GM21576 (cell line): ENCODE data around the gene TLCD2.
"Not testable (repeated sequence)": the region's sequence is repeated elsewhere in the genome, so short reads cannot be mapped to it uniquely, and the experiment has no call there.

Source experiments
- ATAC-seq: cut with Tn5 transposase; IDR thresholded peaks from one replicate; pipeline ENCODE4 v1.9.1; 2021; ENCODE audit warnings: mild to moderate bottlenecking, moderate library complexity; ENCODE audit not compliant: unreplicated experiment

TLCD2 gene

GRCh38 chr17:1736348-1737281 is 26.4 kb upstream of the TLCD2 start:
- ATAC-seq = no peak

DNA sequence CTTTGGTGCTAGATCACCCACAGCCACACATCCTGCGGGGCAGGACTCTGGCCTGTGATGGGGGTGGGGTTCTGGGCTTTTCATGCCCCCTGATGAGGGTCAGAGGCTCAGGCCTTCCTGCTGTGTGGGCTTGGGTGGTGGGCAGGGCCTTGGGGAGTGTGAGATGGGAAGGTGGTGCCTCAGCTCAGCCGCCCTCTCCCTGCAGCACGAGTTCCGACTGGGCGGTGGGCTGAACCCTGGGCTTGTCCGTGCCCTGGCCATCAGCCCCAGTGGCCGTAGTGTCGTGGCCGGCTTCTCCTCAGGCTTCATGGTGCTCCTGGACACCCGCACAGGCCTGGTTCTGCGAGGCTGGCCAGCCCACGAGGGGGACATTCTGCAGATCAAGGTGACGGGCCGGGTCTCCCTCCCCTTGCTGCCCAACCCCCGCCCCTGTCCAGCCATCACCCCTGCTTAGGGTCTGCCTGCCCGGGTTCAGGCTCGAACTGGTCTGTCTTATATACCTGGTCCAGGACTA is 25.7 kb upstream of the TLCD2 start:
- no peak for ATAC-seq

- ATAC-seq = no peak
Observed at GRCh38 chr17:1735418-1735817, 25.2 kb upstream of the TLCD2 start.

DNA sequence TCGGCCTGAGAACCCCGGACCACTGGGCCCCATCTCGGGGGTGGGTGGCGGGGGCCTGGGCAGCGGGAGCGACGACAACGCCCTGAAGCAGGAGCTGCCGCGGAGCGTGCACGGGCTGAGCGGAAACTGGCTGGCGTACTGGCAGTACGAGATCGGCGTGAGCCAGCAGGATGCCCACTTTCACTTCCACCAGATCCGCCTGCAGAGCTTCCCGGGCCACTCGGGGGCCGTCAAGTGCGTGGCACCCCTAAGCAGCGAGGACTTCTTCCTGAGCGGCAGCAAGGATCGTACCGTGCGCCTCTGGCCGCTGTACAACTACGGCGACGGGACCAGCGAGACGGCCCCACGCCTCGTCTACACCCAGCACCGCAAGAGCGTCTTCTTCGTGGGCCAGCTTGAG is 23.6 kb upstream of the TLCD2 start:
- no peak for ATAC-seq

DNA sequence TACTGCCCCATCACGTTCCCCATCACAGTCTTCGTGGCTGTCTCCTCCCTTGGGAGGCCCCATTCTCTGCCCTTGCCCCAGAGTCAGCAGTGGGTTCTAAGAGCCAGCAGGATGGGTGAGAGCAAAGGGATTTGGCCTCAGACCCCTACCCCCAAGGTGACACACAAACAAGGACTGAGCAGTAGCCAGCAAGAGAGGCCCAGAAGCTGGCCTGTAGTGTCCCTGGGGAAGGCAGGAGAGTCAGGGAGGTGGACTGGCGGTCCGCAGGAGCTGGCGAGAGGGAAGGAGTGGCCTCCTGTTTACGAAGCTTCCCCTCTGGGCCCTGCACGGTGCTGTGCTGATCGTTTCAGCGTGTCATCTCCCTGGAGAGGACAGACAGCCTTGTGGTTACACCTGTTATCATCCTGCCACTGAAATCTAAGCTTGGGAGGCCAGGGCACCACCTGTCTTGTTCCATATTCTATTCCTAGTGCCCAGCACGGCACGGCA is 22.7 kb upstream of the TLCD2 start:
- ATAC-seq = no peak

GRCh38 chr17:1732241-1732832 is 22.2 kb upstream of the TLCD2 start:
- no peak for ATAC-seq

DNA sequence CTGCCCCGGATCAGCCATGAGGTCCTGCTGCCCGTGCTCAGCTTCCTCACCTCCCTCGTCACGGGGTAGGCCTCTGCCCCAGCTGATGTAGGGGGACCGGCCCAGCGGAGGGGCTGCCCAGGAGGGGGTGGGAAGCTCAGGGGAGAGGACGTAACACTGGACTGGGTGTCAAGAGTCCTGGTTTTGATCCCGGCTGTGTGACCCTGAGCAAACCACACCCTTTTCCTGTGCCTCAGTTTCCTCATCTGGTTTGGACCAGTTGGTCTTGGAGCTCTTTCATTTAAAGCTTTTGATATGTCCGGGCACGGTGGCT is 21.0 kb upstream of the TLCD2 start:
- no peak for ATAC-seq

DNA sequence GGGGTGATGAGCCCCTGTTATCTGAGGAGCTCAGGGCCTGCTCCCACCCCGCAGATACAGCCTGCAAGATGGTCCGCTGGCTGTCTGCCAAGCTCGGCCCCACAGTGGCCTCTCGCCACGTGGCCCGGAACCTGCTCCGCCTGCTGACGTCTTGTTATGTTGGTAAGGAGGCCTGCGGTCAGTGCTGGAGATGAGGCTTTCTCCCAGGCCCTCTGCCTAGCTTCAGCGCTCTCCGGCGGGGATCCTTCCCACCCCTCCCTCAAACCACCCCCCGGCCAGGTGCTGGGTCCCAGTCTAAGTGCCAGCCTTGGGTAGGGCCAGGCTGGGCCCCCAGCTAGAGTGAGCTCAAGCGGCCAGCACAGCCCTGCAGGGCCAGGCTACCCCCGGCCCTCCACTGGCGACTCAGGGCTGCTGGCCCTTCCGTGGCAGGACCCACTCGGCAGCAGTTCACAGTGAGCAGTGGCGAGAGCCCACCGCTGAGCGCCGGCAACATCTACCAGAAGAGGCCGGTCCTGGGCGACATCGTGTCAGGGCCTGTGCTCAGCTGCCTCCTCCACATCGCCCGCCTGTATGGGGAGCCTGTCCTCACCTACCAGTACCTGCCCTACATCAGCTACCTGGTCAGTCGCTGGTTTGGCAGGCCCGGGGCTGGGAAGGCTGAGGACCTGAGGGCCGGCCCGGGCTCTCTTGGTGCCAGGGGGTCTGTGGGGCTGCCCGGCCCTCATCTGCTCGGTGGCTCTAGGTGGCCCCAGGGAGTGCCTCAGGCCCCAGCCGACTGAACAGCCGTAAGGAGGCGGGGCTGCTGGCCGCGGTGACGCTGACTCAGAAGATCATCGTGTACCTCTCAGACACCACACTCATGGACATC is 20.4 kb upstream of the TLCD2 start:
- ATAC-seq = no peak

DNA sequence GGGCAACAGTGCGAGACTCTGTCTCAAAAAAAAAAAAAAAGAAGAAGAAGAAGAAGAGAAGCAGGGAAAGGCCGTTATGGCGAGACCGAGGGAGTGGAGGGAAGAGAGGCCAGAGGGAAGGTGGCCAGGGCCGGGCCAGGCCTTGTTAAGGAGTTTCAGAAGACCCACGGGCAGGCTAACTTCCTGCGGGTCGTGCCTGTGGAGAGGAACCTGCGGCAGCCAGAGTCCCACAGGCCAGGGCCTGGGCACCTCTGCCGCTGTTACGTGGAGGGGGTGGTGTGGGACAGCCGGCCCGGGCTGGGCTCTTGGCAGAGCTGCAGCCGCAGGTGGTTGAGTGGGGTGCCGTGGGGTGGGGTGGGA is 19.8 kb upstream of the TLCD2 start:
- no peak for ATAC-seq

- no peak for ATAC-seq
Observed at GRCh38 chr17:1727876-1728630, 17.9 kb upstream of the TLCD2 start.

GRCh38 chr17:1727258-1727789 is 17.1 kb upstream of the TLCD2 start:
- ATAC-seq = no peak

DNA sequence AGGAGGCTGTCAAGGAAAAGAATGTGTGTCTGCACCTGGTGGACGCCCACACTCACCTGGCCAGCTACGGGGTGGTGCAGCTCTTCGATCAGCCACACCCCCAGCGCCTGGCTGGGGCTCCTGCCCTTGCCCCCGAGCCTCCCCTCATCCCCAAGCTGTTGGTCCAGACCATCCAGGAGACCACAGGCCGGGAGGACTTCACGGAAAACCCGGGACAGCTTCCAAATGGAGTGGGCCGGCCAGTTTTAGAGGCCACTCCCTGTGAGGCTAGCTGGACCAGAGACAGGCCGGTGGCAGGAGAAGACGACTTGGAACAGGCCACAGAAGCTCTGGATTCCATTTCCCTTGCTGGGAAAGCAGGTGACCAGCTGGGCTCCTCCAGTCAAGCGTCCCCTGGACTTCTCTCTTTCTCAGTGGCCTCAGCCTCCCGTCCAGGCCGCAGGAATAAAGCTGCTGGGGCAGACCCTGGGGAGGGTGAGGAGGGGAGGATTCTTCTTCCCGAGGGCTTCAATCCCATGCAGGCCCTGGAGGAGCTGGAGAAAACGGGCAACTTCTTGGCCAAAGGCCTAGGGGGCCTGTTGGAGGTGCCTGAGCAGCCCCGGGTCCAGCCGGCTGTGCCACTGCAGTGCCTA is 16.6 kb upstream of the TLCD2 start:
- ATAC-seq = no peak

DNA sequence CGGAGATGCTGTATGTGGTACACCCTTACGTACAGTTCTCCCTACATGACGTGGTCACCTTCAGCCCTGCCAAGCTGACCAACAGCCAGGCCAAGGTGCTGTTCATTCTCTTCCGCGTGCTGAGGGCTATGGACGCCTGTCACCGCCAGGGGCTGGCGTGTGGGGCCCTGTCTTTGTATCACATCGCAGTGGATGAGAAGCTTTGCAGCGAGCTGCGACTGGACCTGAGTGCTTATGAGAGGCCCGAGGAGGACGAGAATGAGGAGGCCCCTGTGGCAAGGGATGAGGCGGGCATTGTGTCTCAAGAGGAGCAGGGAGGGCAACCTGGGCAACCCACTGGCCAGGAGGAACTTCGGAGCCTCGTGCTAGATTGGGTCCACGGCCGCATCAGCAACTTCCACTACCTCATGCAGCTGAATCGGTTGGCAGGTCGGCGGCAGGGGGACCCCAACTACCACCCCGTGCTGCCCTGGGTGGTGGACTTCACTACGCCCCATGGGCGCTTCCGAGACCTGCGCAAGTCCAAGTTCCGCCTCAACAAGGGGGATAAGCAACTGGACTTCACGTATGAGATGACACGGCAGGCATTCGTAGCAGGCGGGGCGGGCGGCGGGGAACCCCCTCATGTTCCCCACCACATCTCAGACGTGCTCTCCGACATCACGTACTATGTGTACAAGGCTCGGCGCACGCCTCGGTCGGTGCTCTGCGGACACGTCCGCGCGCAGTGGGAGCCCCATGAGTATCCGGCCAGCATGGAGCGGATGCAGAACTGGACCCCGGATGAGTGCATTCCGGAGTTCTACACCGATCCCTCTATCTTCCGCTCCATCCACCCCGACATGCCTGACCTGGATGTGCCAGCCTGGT is 15.7 kb upstream of the TLCD2 start:
- no peak for ATAC-seq

GRCh38 chr17:1724869-1725641 is 14.9 kb upstream of the TLCD2 start:
- ATAC-seq = no peak

DNA sequence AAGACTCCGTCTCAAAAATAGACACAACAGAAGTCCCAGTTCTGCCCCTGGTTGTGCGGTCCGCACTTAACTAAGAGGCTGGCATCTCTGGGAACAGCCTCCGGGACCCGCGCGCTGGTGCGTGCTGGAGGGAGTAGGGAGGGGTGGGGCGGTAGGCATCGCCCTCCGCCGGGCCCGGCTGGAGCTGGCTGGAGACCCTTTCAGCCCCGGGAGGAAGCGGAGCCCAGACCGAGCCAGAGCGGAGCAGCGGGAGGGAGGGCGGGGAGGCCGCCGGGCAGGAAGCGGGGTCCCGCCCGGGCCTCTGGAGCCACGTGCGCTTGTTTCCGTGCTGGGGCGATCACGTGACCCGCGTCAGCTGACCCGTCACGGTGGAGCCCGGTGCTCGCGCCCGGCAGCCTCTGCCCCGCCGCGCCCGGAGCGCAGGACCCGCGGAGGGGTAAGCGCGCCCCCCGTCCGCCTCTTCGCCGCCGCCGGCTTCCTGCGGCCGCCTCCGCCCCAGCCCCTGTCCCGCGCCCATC is 14.2 kb upstream of the TLCD2 start, which contains the start of gene WDR81:
TSS of gene WDR81 (plus strand) at position 354 of the 518 bp plus-strand sequence. CDS start 256 bp downstream, outside the sequence.
- no peak for ATAC-seq

- not testable (repeated sequence) for ATAC-seq
Observed at GRCh38 chr17:1722022-1722421, 11.8 kb upstream of the TLCD2 start.

DNA sequence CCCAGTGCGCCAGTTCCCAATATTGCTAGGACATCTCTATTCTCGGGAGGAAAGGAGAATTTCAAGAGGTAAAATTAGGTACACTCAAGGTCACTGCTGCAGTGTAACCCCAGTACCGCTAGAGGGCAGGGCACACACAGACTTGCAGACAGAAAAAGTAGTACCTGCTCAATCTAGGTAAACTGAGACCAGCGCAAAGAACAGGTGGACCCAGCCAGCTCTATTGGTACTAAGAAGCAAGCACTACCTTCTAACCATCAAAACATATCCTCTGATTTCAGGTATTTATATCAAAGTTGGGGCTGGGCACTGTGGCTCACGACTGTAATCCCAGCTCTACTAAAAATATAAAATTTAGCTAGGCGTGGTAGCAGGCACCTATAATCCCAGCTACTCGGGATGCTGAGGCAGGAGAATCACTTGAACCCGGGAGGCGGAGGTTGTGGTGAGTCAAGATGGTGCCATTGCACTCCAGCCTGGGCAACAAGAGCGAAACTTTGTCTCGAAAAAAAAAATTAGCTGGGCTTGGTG is 10.7 kb upstream of the TLCD2 start:
- ATAC-seq = no peak
